A549 (cell line): ENCODE data around the gene SCNN1B. TPM values are rescaled to one million over a fixed set of nuclear protein-coding genes. Genes with fewer than 3 reads are reported as not detected.

Source experiments
- ATAC-seq, 2 experiments: fragments of 200-7000 bp in 1 of 2; fragments of >200 bp in 1 of 2; cut with Nextera tagmentation in 1 of 2; cut with Tn5 transposase in 1 of 2; 3 replicates each; pipeline versions ENCODE4 v1.8.0 to v1.9.1; 2018 to 2020; ENCODE audit warnings: mild to moderate bottlenecking in 1 of 2, moderate library complexity in 1 of 2
- CTCF ChIA-PET: fragments of 300-600 bp; sonication (Branson Sonifier 250); formaldehyde crosslinking; extraction: SDS; loops from one replicate; lab custom pipeline; 2021; ENCODE audit warnings: antibody characterized with exemption, inconsistent platforms; lab: Yijun Ruan, JAX
- POLR2A ChIA-PET: fragments of 350-600 bp; formaldehyde crosslinking; extraction: SDS; loops from one replicate; lab custom pipeline; 2021; ENCODE audit warnings: antibody characterized with exemption, inconsistent platforms; lab: Yijun Ruan, JAX
- DNase-seq, 2 experiments: peaks; one replicate each; pipeline versions ENCODE4 v3.0.0 to v3.0.0-alpha.2; 2011 to 2016; ENCODE audit warnings: low read depth in 1 of 2, low spot score in 1 of 2
- FAIRE-seq: peaks from 2 replicates; lab custom pipeline; 2011; peaks lifted over from hg19 to GRCh38; lab: Jason Lieb, UNC
- H3K27ac ChIP-seq, 2 experiments: fragments of >200 bp; sonication (Bioruptor Twin); formaldehyde crosslinking; 3 replicates each; pipeline ENCODE4 v1.5.1; 2016 to 2017
- H3K4me1 ChIP-seq: fragments of >200 bp; sonication (Bioruptor Twin); formaldehyde crosslinking; 3 replicates; pipeline ENCODE4 v1.6.1; 2016
- H3K4me2 ChIP-seq: fragments of >200 bp; sonication (Bioruptor Twin); formaldehyde crosslinking; 3 replicates; pipeline ENCODE4 v1.6.1; 2016
- H3K4me3 ChIP-seq: fragments of >200 bp; sonication (Bioruptor Twin); formaldehyde crosslinking; 3 replicates; pipeline ENCODE4 v1.5.1; 2016
- H3K9me3 ChIP-seq: fragments of >200 bp; sonication (Bioruptor Twin); formaldehyde crosslinking; 3 replicates; pipeline ENCODE4 v1.6.1; 2016
- EHF ChIP-seq: fragments of 250-450 bp; sonication (Bioruptor Pico); IDR thresholded peaks from 2 replicates; pipeline ENCODE4 v1.5.0; 2020; ENCODE audit warnings: mild to moderate bottlenecking
- EHMT2 ChIP-seq: fragments of 200-600 bp; sonication (generic); IDR thresholded peaks from 2 replicates; pipeline ENCODE4 v1.6.1; 2016; ENCODE audit warnings: antibody characterized with exemption, low read depth, mild to moderate bottlenecking, moderate library complexity
- FOSB ChIP-seq: fragments of 250-450 bp; sonication (Bioruptor Pico); IDR thresholded peaks from 2 replicates; pipeline ENCODE4 v1.5.0; 2020; ENCODE audit warnings: mild to moderate bottlenecking, moderate library complexity
- HDAC2 ChIP-seq: fragments of 200-600 bp; sonication (generic); IDR thresholded peaks from 2 replicates; pipeline ENCODE4 v1.6.1; 2016
- HOXA7 ChIP-seq: fragments of 250-450 bp; sonication (Bioruptor Pico); IDR thresholded peaks from 2 replicates; pipeline ENCODE4 v1.5.0; 2020; ENCODE audit warnings: mild to moderate bottlenecking, moderate library complexity
- HOXB13 ChIP-seq: fragments of 250-450 bp; sonication (Bioruptor Pico); IDR thresholded peaks from 2 replicates; pipeline ENCODE4 v1.5.0; 2020; ENCODE audit warnings: low read depth, mild to moderate bottlenecking, moderate library complexity
- MAFK ChIP-seq: fragments of 450-650 bp; IDR thresholded peaks from 2 replicates; pipeline ENCODE4 v1.6.1; 2014; ENCODE audit not compliant: partially characterized antibody
- RNF2 ChIP-seq: fragments of 200-600 bp; sonication (generic); IDR thresholded peaks from 2 replicates; pipeline ENCODE4 v1.6.1; 2016; ENCODE audit warnings: low read depth, mild to moderate bottlenecking, antibody characterized with exemption, moderate library complexity, borderline replicate concordance
- USF2 ChIP-seq: fragments of 450-650 bp; IDR thresholded peaks from 2 replicates; pipeline ENCODE4 v1.6.1; 2014; ENCODE audit warnings: antibody characterized with exemption
- WGBS: methylation state at CpG from one replicate; pipeline ENCODE4 v1.1.6; 2017; ENCODE audit errors: missing lambda C conversion rate; 5-methylcytosine and 5-hydroxymethylcytosine counted together
- polyA plus RNA-seq, 4 experiments: library from polyadenylated mRNA; depleted of rRNA in 3 of 4; stranded (reverse); fragments of >200 nt; fragmentation: RNase III in 1 of 4; extraction: RNeasy Plus Mini Kit Qiagen cat#74134 plus additional on column Dnase treatment in 1 of 4; gene quantifications; 2 replicates in 3 of 4; 3 replicates in 1 of 4; pipeline ENCODE4 v1.2.3, GENCODE V29; 2011 to 2017
- TF ChIP-seq, protein P1 (sequence below): fragments of >200 bp; sonication (Bioruptor Twin); formaldehyde crosslinking; IDR thresholded peaks from 3 replicates; pipeline ENCODE4 v1.6.1; 2016
- TF ChIP-seq, protein P2 (sequence below): IDR thresholded peaks from 2 replicates; pipeline ENCODE4 v1.6.1; 2012

The SCNN1B gene
- polyA plus RNA-seq, 2 of the 4 experiments (the other 2 are of a cell fraction), result 0.25 TPM; not detected in 1

GRCh38 chr16:23333034-23333579 lies 31.0 kb downstream of the SCNN1B start:
- Histone ChIP-seq H3K4me1 (peaks cover 18% of the 10 kb centered on the region; the same call in 1 of the 3 replicates), H3K4me2 (no peak overlapping the region), H3K9me3 (peaks cover under 1% of the 10 kb centered on the region; the same call in 1 of the 3 replicates)
- POLR2A ChIA-PET, result no interaction called here
- FAIRE-seq, result no peak
- 57% methylated on average over 4 of the region's 4 CpGs for WGBS
- peak in 1 of 2 experiments; percentile 41 for DNase-seq
- peak in 1 of 2 experiments; percentile 46; a peak in 3 of 6 replicates for ATAC-seq
- TF ChIP-seq EHMT2 (peak; percentile 72), USF2 (no peak)
- TF ChIP-seq, all 56 proteins: peak for 1
- CTCF ChIA-PET, result no interaction called here
- Histone ChIP-seq H3K4me3 (no peak overlapping the region), H3K27ac (no peak overlapping the region)

- no peak overlapping the region for H3K4me3 ChIP-seq
- H3K9me3 ChIP-seq, result peaks cover 3% of the 10 kb centered on the region; the same call in 1 of the 3 replicates
- TF ChIP-seq FOSB, result no peak
- H3K4me1 ChIP-seq, result peaks cover 18% of the 10 kb centered on the region; the same call in 1 of the 3 replicates
- ATAC-seq, result peak in 1 of 2 experiments; percentile 44; a peak in 3 of 6 replicates
- 66% methylated on average over 11 of the region's 11 CpGs for WGBS
- DNase-seq, result peak in 1 of 2 experiments; percentile 23
- no peak overlapping the region for H3K4me2 ChIP-seq
- POLR2A ChIA-PET, result no interaction called here
- FAIRE-seq, result no peak
- CTCF ChIA-PET, result no interaction called here
- no peak overlapping the region for H3K27ac ChIP-seq
Measured at GRCh38 chr16:23333831-23334456, 31.8 kb downstream of the SCNN1B start.

DNA sequence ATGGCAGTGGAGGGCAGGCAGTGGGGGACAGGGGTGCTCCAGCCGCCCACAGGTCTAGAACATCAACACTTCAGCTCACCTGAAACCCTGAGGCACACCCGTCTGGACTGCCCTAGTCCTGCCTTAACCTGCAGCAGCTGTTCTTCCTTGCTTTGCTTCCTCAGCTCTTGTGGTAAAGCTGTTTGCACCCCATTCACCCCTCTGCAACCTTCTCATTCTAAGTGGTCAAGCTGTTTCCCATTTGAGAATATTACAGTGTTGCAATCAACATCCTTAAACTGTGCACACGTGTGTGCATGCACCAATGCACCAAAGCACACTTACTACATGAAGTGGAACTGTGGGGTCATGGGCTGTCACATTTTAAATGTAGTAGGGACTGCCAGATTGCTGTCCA lies 32.4 kb downstream of the SCNN1B start:
- Histone ChIP-seq H3K4me1 (peaks cover 18% of the 10 kb centered on the region; the same call in 1 of the 3 replicates), H3K9me3 (peaks cover 3% of the 10 kb centered on the region; the same call in 1 of the 3 replicates), H3K4me2 (no peak overlapping the region)
- no peak for DNase-seq
- POLR2A ChIA-PET, result no interaction called here
- WGBS, result 79% methylated on average over 3 of the region's 3 CpGs
- TF ChIP-seq EHF (CRISPR knock-in tag) (no peak), HOXB13 (no peak), HDAC2 (no peak), HOXA7 (no peak)
- TF ChIP-seq, protein P1, sequence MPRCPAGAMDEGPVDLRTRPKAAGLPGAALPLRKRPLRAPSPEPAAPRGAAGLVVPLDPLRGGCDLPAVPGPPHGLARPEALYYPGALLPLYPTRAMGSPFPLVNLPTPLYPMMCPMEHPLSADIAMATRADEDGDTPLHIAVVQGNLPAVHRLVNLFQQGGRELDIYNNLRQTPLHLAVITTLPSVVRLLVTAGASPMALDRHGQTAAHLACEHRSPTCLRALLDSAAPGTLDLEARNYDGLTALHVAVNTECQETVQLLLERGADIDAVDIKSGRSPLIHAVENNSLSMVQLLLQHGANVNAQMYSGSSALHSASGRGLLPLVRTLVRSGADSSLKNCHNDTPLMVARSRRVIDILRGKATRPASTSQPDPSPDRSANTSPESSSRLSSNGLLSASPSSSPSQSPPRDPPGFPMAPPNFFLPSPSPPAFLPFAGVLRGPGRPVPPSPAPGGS, result no peak
- TF ChIP-seq, protein P2, sequence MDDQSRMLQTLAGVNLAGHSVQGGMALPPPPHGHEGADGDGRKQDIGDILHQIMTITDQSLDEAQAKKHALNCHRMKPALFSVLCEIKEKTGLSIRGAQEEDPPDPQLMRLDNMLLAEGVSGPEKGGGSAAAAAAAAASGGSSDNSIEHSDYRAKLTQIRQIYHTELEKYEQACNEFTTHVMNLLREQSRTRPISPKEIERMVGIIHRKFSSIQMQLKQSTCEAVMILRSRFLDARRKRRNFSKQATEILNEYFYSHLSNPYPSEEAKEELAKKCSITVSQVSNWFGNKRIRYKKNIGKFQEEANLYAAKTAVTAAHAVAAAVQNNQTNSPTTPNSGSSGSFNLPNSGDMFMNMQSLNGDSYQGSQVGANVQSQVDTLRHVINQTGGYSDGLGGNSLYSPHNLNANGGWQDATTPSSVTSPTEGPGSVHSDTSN, result no peak
- TF ChIP-seq, all 56 proteins: peak for 0
- Histone ChIP-seq H3K27ac (no peak overlapping the region), H3K4me3 (no peak overlapping the region)
- CTCF ChIA-PET, result interaction anchor here (0.6 kb wide), 1 partner anchor 1076 kb away, joined by 3 read pairs; no protein-coding TSS in a partner anchor
- no peak for FAIRE-seq
- ATAC-seq, result peak in 1 of 2 experiments; percentile 22; a peak in 2 of 6 replicates

DNA sequence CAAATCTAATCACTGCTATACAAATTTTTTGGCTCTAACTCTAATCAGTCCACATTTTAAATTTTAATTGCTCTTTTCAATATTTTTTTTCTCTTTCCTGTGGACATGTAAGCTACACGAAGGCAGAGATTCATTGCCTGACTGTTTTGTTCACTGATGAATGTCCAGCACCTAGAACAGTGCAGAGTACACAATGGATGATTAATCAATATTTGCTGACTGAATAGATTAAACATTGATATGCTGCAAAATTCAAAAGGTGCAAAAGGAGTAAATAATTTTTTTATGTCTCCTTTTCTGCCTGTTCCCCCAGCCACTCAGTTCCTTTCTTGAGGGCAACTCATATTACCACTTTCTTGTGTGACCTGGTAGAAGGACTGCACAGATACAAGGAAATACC lies 32.8 kb downstream of the SCNN1B start:
- no peak for ATAC-seq
- Histone ChIP-seq H3K9me3 (peaks cover 3% of the 10 kb centered on the region; the same call in 1 of the 3 replicates), H3K4me3 (no peak overlapping the region), H3K27ac (no peak overlapping the region), H3K4me1 (peaks cover 18% of the 10 kb centered on the region; the same call in 1 of the 3 replicates), H3K4me2 (no peak overlapping the region)
- 29% methylated on average over 1 of the region's 1 CpG for WGBS
- ChIA-PET CTCF (interaction anchor here (0.6 kb wide), 1 partner anchor 1077 kb away, joined by 3 read pairs; no protein-coding TSS in a partner anchor), POLR2A (no interaction called here)
- FAIRE-seq, result no peak
- no peak for DNase-seq
- TF ChIP-seq HOXB13, result no peak
- TF ChIP-seq MAFK, result peak; percentile 23
- no peak for TF ChIP-seq RNF2
